Keratinocyte (primary cell): ENCODE data around the gene NFAT5.

ENCODE experiments used
- EZH2 ChIP-seq: IDR thresholded peaks from one replicate; pipeline ENCODE4 v1.6.1; 2012; ENCODE audit warnings: inconsistent platforms, mild to moderate bottlenecking, low read length, moderate library complexity
- TF ChIP-seq, protein P1 (sequence below), 3 experiments: IDR thresholded peaks in 1 of 3; conservative IDR thresholded peaks in 1 of 3; optimal IDR thresholded peaks in 1 of 3; 2 replicates in 2 of 3; 3 replicates in 1 of 3; pipeline versions ENCODE3 to v1.5.1; 2011; ENCODE audit warnings: low read length in 3 of 3, mild to moderate bottlenecking in 3 of 3, moderate library complexity in 2 of 3, control low read depth in 1 of 3, inconsistent platforms in 1 of 3; ENCODE audit not compliant: insufficient read depth in 2 of 3; ENCODE audit errors: extremely low read depth in 1 of 3

DNA sequence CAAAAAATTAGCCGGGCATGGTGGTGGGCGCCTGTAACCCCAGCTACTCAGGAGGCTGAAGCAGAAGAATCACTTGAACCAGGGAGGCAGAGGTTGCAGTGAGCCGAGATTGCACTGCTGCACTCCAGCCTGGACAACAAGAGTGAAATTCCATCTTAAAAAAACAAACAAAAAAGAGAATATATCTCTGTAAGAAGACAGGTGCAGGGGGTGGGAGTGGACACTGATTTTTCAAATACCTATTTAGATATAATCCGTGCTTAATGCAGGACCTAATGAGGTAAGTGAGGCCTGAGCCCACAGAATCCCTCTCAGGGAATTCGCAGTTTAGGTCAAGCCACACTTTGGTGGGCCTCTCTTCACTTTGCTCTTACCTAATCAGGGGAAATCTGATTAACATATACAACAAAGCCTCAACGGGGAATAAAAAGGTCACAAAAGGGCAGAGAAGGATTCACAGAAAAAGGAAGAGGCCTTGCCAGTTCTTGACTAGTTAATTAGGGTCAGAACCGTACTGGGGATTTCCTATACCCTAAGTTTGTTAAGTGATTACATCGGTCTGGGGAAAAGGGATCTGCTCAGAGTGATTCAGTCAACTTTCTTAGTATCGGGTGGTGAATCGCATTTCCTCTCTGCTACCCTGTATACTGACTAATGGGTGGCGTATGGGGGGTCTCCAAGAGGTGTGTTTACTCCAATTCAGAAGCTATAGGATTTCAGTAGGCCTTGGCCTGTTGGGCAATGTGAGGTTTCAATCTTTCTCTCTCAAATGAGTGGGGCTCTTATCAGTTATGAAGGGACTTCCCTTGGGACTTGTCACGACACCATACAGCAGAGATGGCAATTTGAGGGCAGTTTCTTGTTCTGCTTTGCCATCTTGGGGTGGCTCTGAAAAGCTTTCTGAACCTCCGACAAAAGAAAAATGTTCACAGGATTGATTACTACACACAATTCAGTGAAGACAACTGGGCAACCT, 1.9 kb upstream of the NFAT5 start:
- TF ChIP-seq, protein P1, sequence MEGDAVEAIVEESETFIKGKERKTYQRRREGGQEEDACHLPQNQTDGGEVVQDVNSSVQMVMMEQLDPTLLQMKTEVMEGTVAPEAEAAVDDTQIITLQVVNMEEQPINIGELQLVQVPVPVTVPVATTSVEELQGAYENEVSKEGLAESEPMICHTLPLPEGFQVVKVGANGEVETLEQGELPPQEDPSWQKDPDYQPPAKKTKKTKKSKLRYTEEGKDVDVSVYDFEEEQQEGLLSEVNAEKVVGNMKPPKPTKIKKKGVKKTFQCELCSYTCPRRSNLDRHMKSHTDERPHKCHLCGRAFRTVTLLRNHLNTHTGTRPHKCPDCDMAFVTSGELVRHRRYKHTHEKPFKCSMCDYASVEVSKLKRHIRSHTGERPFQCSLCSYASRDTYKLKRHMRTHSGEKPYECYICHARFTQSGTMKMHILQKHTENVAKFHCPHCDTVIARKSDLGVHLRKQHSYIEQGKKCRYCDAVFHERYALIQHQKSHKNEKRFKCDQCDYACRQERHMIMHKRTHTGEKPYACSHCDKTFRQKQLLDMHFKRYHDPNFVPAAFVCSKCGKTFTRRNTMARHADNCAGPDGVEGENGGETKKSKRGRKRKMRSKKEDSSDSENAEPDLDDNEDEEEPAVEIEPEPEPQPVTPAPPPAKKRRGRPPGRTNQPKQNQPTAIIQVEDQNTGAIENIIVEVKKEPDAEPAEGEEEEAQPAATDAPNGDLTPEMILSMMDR (optimal IDR thresholded peaks at IDR 0.05 in 1 of 3, IDR thresholded peaks at IDR 0.05 in 1 of 3, conservative IDR thresholded peaks at IDR 0.05 in 1 of 3; ENCODE audit: extremely low read depth in 1 of 3, insufficient read depth in 2 of 3, low read length in 3 of 3) = no peak
- no peak for TF ChIP-seq EZH2
